SK-N-SH treated with all-trans-retinoic acid at 6 μM for 48 hours (cell line): ENCODE data around the gene LYPD1.

ENCODE experiments used
- ATAC-seq: fragments of 200-7000 bp; cut with Tn5 transposase; 3 replicates; pipeline ENCODE4 v1.9.1; 2020; ENCODE audit warnings: mild to moderate bottlenecking, moderate library complexity
- BACH2 ChIP-seq: fragments of 250-450 bp; sonication (Bioruptor Pico); IDR thresholded peaks from 2 replicates; pipeline ENCODE4 v1.9.0; 2021; ENCODE audit warnings: mild to moderate bottlenecking, borderline replicate concordance
- CREB5 ChIP-seq: fragments of 250-450 bp; sonication (Bioruptor Pico); IDR thresholded peaks from 2 replicates; pipeline ENCODE4 v1.5.1; 2020; ENCODE audit warnings: low read depth, mild to moderate bottlenecking, moderate library complexity
- CSDC2 ChIP-seq: fragments of 250-450 bp; sonication (Bioruptor Pico); IDR thresholded peaks from 2 replicates; pipeline ENCODE4 v1.5.0; 2020; ENCODE audit warnings: mild to moderate bottlenecking, moderate library complexity
- CSRNP3 ChIP-seq: fragments of 250-450 bp; sonication (Bioruptor Pico); IDR thresholded peaks from 2 replicates; pipeline ENCODE4 v1.5.1; 2021; ENCODE audit warnings: mild to moderate bottlenecking, moderate library complexity
- ISL1 ChIP-seq: fragments of 250-450 bp; sonication (Bioruptor Pico); IDR thresholded peaks from 2 replicates; pipeline ENCODE4 v2.1.2; 2022; ENCODE audit warnings: mild to moderate bottlenecking, moderate library complexity
- OSR1 ChIP-seq: fragments of 250-450 bp; sonication (Bioruptor Pico); IDR thresholded peaks from 2 replicates; pipeline ENCODE4 v1.8.0; 2022; ENCODE audit warnings: moderate library complexity, mild to moderate bottlenecking, inconsistent platforms
- PATZ1 ChIP-seq: fragments of 250-450 bp; sonication (Bioruptor Pico); IDR thresholded peaks from 2 replicates; pipeline ENCODE4 v1.8.0; 2020; ENCODE audit warnings: mild to moderate bottlenecking, moderate library complexity, borderline replicate concordance
- POU6F1 ChIP-seq: fragments of 250-450 bp; sonication (Bioruptor Pico); IDR thresholded peaks from 2 replicates; pipeline ENCODE4 v1.8.0; 2021; ENCODE audit warnings: low read depth, mild to moderate bottlenecking, moderate library complexity, borderline replicate concordance
- PPARA ChIP-seq: fragments of 250-450 bp; sonication (Bioruptor Pico); IDR thresholded peaks from 2 replicates; pipeline ENCODE4 v1.5.0; 2020; ENCODE audit warnings: mild to moderate bottlenecking, borderline replicate concordance
- RARB ChIP-seq: fragments of 250-450 bp; sonication (Bioruptor Pico); IDR thresholded peaks from 2 replicates; pipeline ENCODE4 v1.8.0; 2021; ENCODE audit warnings: mild to moderate bottlenecking, moderate library complexity
- TCF4 ChIP-seq: fragments of 250-450 bp; sonication (Bioruptor Pico); IDR thresholded peaks from 2 replicates; pipeline ENCODE4 v1.8.0; 2021; ENCODE audit warnings: mild to moderate bottlenecking, moderate library complexity, borderline replicate concordance
- TOX ChIP-seq: fragments of 250-450 bp; sonication (Bioruptor Pico); IDR thresholded peaks from 2 replicates; pipeline ENCODE4 v1.8.0; 2021; ENCODE audit warnings: mild to moderate bottlenecking, moderate library complexity, borderline replicate concordance
- TSHZ2 ChIP-seq: fragments of 250-450 bp; sonication (Bioruptor Pico); IDR thresholded peaks from 2 replicates; pipeline ENCODE4 v1.5.0; 2020; ENCODE audit warnings: mild to moderate bottlenecking, moderate library complexity
- ZFP3 ChIP-seq: fragments of 250-450 bp; sonication (Bioruptor Pico); IDR thresholded peaks from 2 replicates; pipeline ENCODE4 v1.5.0; 2020; ENCODE audit warnings: mild to moderate bottlenecking, moderate library complexity
- ZFP30 ChIP-seq: fragments of 450-650 bp; formaldehyde crosslinking; IDR thresholded peaks from 2 replicates; pipeline ENCODE4 v1.5.0; 2022; ENCODE audit warnings: mild to moderate bottlenecking, moderate library complexity
- ZNF565 ChIP-seq: fragments of 450-650 bp; formaldehyde crosslinking; conservative IDR thresholded peaks from 2 replicates; pipeline ENCODE4 v1.5.0; 2020; ENCODE audit warnings: low read depth, mild to moderate bottlenecking, moderate library complexity
- ZNF70 ChIP-seq: fragments of 450-650 bp; formaldehyde crosslinking; IDR thresholded peaks from 2 replicates; pipeline ENCODE4 v1.5.0; 2020; ENCODE audit warnings: mild to moderate bottlenecking, moderate library complexity
- ZNF8 ChIP-seq: fragments of 450-650 bp; formaldehyde crosslinking; IDR thresholded peaks from 2 replicates; pipeline ENCODE4 v1.5.0; 2020; ENCODE audit warnings: mild to moderate bottlenecking, moderate library complexity

LYPD1 gene

GRCh38 chr2:132611719-132612118 is 58.3 kb downstream of the LYPD1 start:
- no peak for ATAC-seq
- no peak for TF ChIP-seq ZNF8 (CRISPR knock-in tag)
- no peak for TF ChIP-seq TCF4 (CRISPR knock-in tag)
- TF ChIP-seq BACH2 (CRISPR knock-in tag): no peak
- TF ChIP-seq PPARA (CRISPR knock-in tag): no peak
- no peak for TF ChIP-seq CSDC2 (CRISPR knock-in tag)
- no peak for TF ChIP-seq POU6F1
- TF ChIP-seq ZNF70 (CRISPR knock-in tag): no peak
- no peak for TF ChIP-seq ZFP3
- TF ChIP-seq CREB5 (CRISPR knock-in tag): no peak

- TF ChIP-seq ZFP3 (no peak), RARB (CRISPR knock-in tag) (no peak), CSRNP3 (CRISPR knock-in tag) (no peak), CSDC2 (CRISPR knock-in tag) (no peak), POU6F1 (no peak), ZNF8 (CRISPR knock-in tag) (no peak), TSHZ2 (CRISPR knock-in tag) (no peak), ISL1 (CRISPR knock-in tag) (no peak), ZNF70 (CRISPR knock-in tag) (no peak), ZNF565 (no peak), TOX (CRISPR knock-in tag) (no peak), ZFP30 (CRISPR knock-in tag) (no peak), TCF4 (CRISPR knock-in tag) (no peak), CREB5 (CRISPR knock-in tag) (no peak), OSR1 (CRISPR knock-in tag) (no peak), PATZ1 (CRISPR knock-in tag) (no peak), BACH2 (CRISPR knock-in tag) (no peak)
- ATAC-seq: no peak
These were observed 60.7 kb downstream of the LYPD1 start for GRCh38 chr2:132609101-132609890.
